HUDEP-2 (cell line): Measurements from ENCODE around the gene MICAL2.

ENCODE experiments used
- DNase-seq, 76 experiments: peaks; one replicate each; lab custom pipeline; 2025; ENCODE audit not compliant: unreplicated experiment in 76 of 76; lab: John Stamatoyannopoulos, UW

The MICAL2 gene

DNA sequence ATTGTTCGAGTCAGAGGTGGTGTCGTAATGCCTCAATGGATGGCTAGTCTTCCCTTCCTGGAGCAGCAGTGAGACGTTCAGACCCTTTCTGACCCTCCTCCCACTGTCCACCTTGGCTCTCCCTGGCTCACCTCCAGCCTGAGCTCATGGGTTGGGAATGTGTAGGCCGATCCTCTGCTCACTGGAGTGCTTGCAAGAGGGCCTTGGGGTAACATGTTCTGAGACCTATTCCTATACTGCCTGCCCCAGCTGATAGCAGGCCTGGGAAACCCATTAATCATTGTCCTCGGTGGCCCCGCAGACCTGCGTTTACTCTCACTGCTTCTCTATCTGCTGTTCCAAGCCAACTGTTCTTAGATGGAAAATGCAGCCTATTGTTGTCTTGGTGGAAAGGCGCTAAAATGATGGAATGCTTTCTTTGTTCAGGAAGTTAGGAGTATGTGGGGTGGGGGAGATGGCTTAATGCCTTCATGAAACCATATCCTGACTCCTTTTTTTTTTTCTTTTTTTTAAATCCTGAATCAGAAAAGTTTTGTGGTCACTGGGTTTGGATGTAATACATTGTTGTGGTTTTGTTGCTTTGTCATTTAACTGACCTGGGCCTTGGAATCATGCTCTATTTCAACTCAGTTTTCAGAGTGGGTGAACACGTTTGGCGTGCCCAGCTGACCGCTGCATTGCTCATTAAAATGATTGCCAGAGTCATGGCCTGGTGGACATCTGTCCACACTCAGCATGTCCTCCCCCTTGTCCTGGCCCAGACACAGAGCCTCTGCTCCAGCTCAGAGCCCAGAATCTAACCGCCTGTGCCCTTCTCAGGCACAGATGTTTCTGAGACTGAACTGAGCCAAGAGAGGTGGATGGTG, 72.5 kb downstream of the MICAL2 start:
- no peak for DNase-seq

DNA sequence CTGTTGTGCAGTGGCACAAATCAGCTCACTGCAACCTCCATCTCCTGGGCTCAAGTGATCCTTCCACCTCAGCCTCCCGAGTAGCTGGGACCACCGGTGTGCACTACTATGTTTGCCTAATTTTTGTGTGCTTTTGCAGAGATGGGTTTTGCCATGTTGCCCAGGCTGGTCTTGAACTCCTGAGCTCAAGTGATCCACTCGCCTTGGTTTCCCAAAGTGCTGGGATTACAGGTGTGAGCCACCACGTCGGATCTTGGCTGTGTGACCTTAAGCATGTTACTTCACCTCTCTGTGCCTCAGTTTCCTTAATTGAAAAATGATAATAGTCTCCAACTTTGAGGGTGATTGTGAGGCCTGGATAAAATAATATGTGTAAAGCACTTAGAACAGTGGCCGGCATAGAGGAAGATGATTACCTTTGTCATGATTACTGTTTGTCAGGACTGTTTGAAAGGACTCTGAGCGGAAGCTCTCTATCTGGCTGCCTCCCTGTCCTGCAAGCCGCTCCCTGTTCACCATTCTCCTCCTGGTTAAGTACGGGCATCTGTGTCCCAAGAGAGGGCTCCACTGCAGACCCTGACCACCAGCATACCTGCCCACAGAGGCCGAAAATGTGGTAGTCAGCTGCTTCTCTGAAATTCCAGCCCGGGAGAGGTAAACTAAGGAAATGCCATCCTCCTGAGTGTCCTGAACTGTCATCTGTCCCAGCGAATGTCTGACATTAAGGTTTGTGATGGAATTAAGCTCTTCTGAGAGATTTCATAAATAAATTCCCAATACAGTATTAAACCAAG, 73.6 kb downstream of the MICAL2 start:
- DNase-seq, result no peak

DNA sequence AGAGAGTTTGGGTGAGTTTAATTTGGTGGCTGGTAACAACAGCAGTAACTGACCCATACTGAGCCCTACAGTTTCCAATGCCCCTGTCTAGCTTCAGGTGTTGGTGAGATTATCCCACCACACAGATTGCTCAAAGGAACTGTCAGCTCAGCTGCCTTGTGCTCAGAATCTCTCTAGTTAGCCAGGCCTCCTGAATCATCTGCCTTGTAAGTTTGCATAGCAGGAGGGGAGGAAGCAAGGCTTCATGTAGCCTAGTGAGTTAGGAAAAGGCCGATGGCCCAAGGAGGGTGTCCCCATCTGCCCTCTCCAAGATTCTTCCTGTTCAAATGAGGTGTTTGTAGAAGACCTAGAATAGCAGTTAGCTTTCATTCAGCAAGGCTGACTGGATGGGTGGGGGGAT, 74.3 kb downstream of the MICAL2 start:
- no peak for DNase-seq

DNA sequence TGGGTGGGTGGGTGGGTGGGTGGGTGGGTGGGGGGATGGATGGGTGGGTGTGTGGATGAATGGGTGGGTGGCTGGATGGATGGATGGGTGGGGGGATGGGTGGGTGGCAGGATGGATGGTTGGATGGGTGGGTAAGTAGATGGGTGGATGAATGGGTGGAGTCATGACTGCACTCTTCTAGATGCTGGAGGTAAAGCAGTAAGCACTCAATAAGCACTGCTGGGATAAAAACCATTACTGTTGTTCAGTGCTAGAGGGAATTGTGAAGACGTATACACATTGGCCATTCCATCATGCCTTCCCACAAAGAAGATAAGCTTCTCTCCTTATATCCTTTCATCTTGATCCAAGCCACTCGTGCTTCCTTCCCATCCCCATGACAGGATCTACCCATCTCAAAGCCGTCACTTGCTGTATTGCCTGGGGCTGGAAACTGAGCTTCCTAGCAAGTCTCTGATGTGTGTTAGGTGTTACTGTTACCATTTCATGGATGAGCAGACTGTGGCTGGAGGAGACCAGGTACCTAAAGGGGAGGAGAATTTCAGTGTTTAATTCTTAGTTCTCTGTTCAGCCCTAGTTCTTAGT, 74.8 kb downstream of the MICAL2 start:
- DNase-seq, result no peak

GRCh38 chr11:12185914-12186313, 75.5 kb downstream of the MICAL2 start:
- DNase-seq, result no peak

DNA sequence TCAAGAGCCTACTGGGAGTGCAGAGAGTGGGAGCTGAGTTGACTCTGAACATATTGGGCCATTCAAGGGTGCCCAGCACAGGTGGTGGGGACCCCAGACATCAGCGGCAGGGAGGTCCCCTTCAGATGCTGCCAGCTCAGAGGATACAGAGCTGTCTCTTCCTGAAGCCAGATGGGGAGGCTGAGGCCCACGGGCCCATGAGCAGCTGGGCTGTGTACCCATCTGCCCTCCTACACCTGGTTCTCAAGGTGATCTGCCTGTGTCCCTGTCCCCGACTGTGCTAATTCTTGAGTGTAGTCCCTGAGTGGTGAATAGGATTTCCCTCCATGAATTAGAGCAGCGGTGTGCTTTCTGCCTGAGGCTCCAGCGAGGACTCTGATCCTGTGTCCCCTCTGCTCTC, 76.3 kb downstream of the MICAL2 start:
- no peak for DNase-seq

DNA sequence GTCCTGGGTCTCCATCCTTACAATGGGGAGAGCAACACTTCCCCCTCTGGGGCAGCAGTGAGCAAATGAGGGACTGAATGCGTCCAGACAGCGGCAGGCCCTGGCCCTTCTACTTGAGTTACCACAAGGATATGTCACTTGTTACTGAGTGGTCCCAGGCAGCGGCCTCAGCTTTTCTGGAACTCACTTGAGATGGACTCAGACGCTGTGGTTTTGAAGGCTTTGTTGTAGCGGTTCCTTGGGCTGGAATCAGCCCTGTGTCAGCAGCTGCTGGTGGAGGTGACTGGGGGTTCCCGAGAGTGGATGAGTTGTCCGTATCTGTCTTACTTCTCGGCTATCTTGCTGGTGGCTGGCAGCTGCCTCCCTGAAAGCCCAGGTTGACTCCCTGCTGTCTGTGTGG, 77.0 kb downstream of the MICAL2 start:
- DNase-seq, result no peak

GRCh38 chr11:12188548-12189317, 78.3 kb downstream of the MICAL2 start:
- DNase-seq, result no peak

GRCh38 chr11:12189543-12190235, 79.3 kb downstream of the MICAL2 start:
- DNase-seq, result no peak

DNA sequence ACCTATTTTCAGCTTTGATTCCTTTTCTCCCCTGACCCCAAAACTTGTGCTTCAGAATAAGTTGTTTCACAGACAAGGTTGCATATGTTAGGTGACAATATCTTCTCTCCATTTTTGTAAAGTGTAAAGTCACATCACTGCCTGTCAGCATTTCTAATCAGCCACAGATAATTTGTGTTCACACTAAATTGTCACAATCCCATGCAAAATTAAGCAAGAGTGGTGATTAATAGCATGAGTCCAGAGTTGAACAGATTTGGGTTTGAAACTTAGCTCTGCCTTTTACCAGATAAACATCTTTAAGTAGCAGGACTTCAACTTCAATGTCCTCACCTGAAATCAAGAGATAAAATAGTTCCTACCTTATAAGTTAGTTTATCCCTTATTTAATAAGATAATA, 80.1 kb downstream of the MICAL2 start:
- no peak for DNase-seq

DNA sequence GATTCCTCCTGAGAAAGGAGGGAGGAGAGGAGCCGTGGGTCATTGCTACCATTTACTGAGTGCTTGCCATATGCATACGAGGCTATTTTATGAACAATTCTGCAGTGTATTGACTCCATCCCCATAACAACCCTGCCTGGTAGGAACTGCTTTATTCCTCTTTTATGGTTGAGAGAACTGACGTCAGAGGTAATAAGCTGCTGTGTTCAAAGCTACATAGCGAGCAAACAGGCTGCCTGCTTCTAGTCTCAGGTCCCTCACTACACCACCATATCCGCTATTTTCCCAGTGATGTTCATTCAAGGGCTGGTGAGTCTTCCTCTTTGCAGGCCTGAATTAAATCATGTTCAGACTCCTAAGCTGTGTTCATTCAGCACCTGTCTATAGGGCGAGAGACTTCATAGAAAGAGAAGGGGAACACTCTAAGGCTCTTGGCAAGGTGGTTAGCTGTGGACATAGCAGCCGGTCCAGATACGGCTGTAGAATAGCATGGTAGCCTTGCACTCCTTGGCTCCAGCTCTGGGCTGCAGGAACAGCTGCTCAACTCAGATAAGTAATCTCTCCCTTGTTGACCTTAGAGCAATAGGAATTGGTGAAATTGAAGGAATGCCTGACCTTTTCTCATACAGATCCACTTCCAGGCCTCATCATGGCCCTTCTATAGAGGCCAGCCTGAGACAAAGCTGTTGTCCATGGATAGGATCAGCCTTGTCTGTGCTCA, 82.6 kb downstream of the MICAL2 start:
- peak in 19 of 76 experiments; percentile 4 to 28 (median 16) for DNase-seq

DNA sequence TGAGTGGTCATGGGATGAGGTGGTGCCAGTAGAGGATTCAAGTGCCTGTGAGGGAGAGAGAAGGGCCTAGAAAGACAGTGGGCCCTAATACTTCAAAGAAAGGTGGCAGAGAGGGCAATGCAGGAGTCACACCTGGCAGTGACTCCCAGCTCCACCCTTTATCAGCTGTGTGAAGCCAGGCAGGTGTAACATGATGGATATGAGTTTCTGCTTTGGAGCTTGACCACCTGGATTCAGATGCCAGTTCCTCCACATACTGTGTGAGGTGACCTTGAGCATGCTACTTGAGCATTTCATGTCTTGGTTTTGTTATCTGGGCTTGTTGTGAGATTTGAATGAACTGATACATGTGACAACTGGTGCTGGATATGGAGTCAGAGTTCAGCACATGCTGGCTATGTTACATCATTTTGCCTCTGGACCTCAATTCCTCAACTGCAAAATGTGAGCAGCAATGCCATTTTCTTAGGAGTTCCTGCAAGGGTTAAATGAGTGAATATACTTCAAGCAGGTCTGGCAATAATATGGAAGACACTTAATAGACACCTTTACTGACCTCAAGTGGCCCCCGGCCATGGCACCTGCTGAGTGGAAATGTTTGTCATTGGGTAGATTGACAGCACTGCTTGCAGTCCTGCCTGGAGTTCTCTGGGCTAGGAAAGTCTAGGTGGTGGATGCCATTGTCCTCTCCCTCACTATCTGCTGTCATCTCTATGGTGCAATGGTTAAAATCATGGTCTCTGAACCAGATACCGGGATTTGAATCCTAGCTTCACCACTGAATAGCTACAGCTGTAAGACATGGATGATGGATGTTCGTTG, 83.3 kb downstream of the MICAL2 start:
- no peak for DNase-seq

- peak in 2 of 76 experiments; percentile 16 to 23 for DNase-seq
These were observed 85.4 kb downstream of the MICAL2 start for GRCh38 chr11:12195768-12196167.

- no peak for DNase-seq
These were observed 85.9 kb downstream of the MICAL2 start for GRCh38 chr11:12196308-12196707.

GRCh38 chr11:12196872-12197271, 86.5 kb downstream of the MICAL2 start:
- no peak for DNase-seq

DNA sequence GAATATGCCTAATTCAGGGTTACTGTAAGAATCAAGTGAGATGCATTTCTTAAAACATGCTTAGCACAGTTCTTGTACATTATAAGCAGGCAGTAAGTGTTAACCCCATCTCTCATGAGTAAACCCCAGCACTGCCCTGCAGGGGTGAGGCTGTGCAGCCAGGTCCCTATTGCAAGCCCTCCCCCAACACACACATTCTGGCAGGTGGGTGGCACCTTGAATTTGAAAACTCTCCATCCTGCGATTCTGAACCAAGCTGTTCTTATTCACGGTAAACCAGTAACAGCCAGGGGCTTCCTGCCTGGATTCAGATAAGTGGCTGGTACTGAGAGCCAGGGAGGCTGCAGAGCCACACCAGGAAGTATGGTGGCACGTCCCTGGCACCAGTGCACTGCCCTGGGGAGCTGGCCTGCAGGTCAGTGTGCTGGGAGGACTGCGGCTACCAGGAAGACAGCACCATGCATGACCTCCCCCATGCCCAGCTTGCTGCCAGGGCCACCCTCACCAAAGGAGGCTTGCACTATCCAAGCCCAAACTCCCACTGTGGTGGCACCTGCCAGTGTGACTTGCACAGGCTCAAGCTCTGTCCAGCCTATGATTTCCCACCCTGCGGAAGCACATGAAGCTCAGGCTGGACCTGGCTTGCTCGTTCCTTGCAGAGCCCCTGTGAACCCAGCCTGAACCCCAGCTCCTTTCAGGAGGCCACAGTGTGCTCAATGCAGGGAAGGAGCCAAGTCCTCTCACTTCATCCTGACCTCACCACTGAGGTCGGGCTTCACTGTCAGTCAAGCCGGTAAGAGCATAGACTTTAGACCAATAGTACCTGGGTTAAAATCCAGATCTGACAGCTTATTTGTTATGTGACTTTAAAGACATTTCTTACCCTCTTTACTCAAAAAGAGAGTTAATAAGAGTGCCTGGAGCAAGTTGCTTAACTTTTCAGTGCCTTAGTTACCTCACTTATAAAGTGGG, 88.1 kb downstream of the MICAL2 start:
- DNase-seq, result no peak

- peak in 5 of 76 experiments; percentile 1 to 29 (median 17) for DNase-seq
These were observed 89.0 kb downstream of the MICAL2 start for GRCh38 chr11:12199231-12199948.
